HepG2 (cell line): ENCODE data around the gene CRLF1. TPM values are rescaled to one million over a fixed set of nuclear protein-coding genes. Genes with fewer than 3 reads are reported as not detected.

Experiments used
- AGO1 ChIP-seq: fragments of 200-400 bp; formaldehyde crosslinking; IDR thresholded peaks from 2 replicates; pipeline ENCODE4 v1.6.1; 2017; ENCODE audit warnings: mild to moderate bottlenecking, low read depth, low read length, moderate library complexity; ENCODE audit not compliant: poor library complexity, severe bottlenecking
- ARNTL ChIP-seq: sonication (generic); formaldehyde crosslinking; IDR thresholded peaks from 2 replicates; pipeline ENCODE4 v1.4.0; 2020; ENCODE audit warnings: mild to moderate bottlenecking, missing genetic modification reagents
- BCL6 ChIP-seq: IDR thresholded peaks from 2 replicates; pipeline ENCODE4 v1.6.1; 2016; ENCODE audit warnings: missing genetic modification reagents, missing compliant biosample characterization
- CEBPG ChIP-seq: IDR thresholded peaks from 2 replicates; pipeline ENCODE4 v1.6.1; 2016
- GLI4 ChIP-seq: sonication (generic); formaldehyde crosslinking; IDR thresholded peaks from 2 replicates; pipeline ENCODE4 v1.5.1; 2020; ENCODE audit warnings: missing genetic modification reagents, mild to moderate bottlenecking, moderate library complexity, borderline replicate concordance
- HNRNPH1 ChIP-seq: fragments of 200-400 bp; formaldehyde crosslinking; optimal IDR thresholded peaks from 2 replicates; pipeline ENCODE3; 2017; ENCODE audit warnings: mild to moderate bottlenecking, low read depth, low read length
- JUNB ChIP-seq: sonication (generic); formaldehyde crosslinking; IDR thresholded peaks from 2 replicates; pipeline ENCODE4 v1.8.0; 2022; ENCODE audit warnings: missing genetic modification reagents, mild to moderate bottlenecking, borderline replicate concordance
- NFYC ChIP-seq: IDR thresholded peaks from 2 replicates; pipeline ENCODE4 v1.6.1; 2016; ENCODE audit warnings: missing genetic modification reagents, missing compliant biosample characterization
- SALL2 ChIP-seq: sonication (generic); formaldehyde crosslinking; IDR thresholded peaks from 2 replicates; pipeline ENCODE4 v1.8.1; 2023; ENCODE audit warnings: mild to moderate bottlenecking, missing genetic modification reagents, inconsistent platforms
- YY1 ChIP-seq: IDR thresholded peaks from 2 replicates; pipeline ENCODE4 v1.6.1; 2011; ENCODE audit warnings: low read length, low read depth, moderate library complexity, mild to moderate bottlenecking; ENCODE audit not compliant: insufficient read depth, insufficient replicate concordance
- ZBTB21 ChIP-seq: sonication (generic); formaldehyde crosslinking; IDR thresholded peaks from 2 replicates; pipeline ENCODE4 v1.4.0; 2020; ENCODE audit warnings: missing genetic modification reagents
- ZEB1 ChIP-seq: IDR thresholded peaks from 2 replicates; pipeline ENCODE4 v1.6.1; 2012; ENCODE audit warnings: mild to moderate bottlenecking, low read depth, inconsistent platforms; ENCODE audit not compliant: insufficient replicate concordance
- ZFP82 ChIP-seq: sonication (generic); formaldehyde crosslinking; IDR thresholded peaks from 2 replicates; pipeline ENCODE4 v1.5.1; 2020; ENCODE audit warnings: mild to moderate bottlenecking, missing genetic modification reagents, borderline replicate concordance
- ZNF354B ChIP-seq: sonication (generic); formaldehyde crosslinking; IDR thresholded peaks from 2 replicates; pipeline ENCODE4 v1.8.0; 2022; ENCODE audit warnings: mild to moderate bottlenecking, missing genetic modification reagents
- ZNF549 ChIP-seq: sonication (generic); formaldehyde crosslinking; IDR thresholded peaks from 2 replicates; pipeline ENCODE4 v1.5.0; 2020; ENCODE audit warnings: missing genetic modification reagents
- ZNF567 ChIP-seq: sonication (generic); formaldehyde crosslinking; IDR thresholded peaks from 2 replicates; pipeline ENCODE4 v1.8.1; 2023; ENCODE audit warnings: mild to moderate bottlenecking, missing genetic modification reagents, borderline replicate concordance
- ZNF749 ChIP-seq: sonication (generic); formaldehyde crosslinking; IDR thresholded peaks from 2 replicates; pipeline ENCODE4 v1.8.0; 2022; ENCODE audit warnings: mild to moderate bottlenecking, missing genetic modification reagents, moderate library complexity, borderline replicate concordance
- ZNF768 ChIP-seq: sonication (generic); formaldehyde crosslinking; IDR thresholded peaks from 2 replicates; pipeline ENCODE4 v1.4.0; 2020; ENCODE audit warnings: missing genetic modification reagents
- ZNF891 ChIP-seq: sonication (generic); formaldehyde crosslinking; IDR thresholded peaks from 2 replicates; pipeline ENCODE4 v1.5.0; 2020; ENCODE audit warnings: mild to moderate bottlenecking, missing genetic modification reagents
- polyA plus RNA-seq, 8 experiments: library from polyadenylated mRNA; depleted of rRNA in 3 of 8; stranded (reverse) in 7 of 8; unstranded in 1 of 8; fragments of >200 nt; fragmentation: Illumina TruSeq in 4 of 8; extraction: Trizol in 4 of 8; gene quantifications; 2 replicates each; pipeline versions ENCODE4 v1.2.1 to v1.2.3, GENCODE V29; 2011 to 2016; ENCODE audit warnings: low read depth in 4 of 8, missing spikeins in 1 of 8, mixed read lengths in 1 of 8; ENCODE audit not compliant: insufficient read depth in 1 of 8
- total RNA-seq, 5 experiments: library from RNA; depleted of rRNA; stranded (reverse); fragments of >200 nt; fragmentation: Illumina TruSeq; extraction: Trizol; gene quantifications; 2 replicates each; pipeline ENCODE4 v1.2.3, GENCODE V29; 2016; ENCODE audit warnings: low read depth in 1 of 5
- TF ChIP-seq, protein P1 (sequence below): sonication (generic); formaldehyde crosslinking; IDR thresholded peaks from 2 replicates; pipeline ENCODE4 v1.8.0; 2022; ENCODE audit warnings: mild to moderate bottlenecking, missing genetic modification reagents, moderate library complexity
- TF ChIP-seq, protein P2 (sequence below): sonication (generic); formaldehyde crosslinking; IDR thresholded peaks from 2 replicates; pipeline ENCODE4 v1.8.0; 2022; ENCODE audit warnings: low read depth, missing genetic modification reagents
- TF ChIP-seq, protein P3 (sequence below): IDR thresholded peaks from 2 replicates; pipeline ENCODE4 v1.6.1; 2016; ENCODE audit warnings: mild to moderate bottlenecking
- TF ChIP-seq, protein P4 (sequence below): sonication (generic); formaldehyde crosslinking; IDR thresholded peaks from 2 replicates; pipeline ENCODE4 v1.8.0; 2022; ENCODE audit warnings: mild to moderate bottlenecking, missing genetic modification reagents, borderline replicate concordance

Gene CRLF1
- total and polyA plus RNA-seq, 2 of the 13 experiments (the other 11 are each of a cell fraction or from before 2014, with no cell fraction given), result 217 to 296 TPM

DNA sequence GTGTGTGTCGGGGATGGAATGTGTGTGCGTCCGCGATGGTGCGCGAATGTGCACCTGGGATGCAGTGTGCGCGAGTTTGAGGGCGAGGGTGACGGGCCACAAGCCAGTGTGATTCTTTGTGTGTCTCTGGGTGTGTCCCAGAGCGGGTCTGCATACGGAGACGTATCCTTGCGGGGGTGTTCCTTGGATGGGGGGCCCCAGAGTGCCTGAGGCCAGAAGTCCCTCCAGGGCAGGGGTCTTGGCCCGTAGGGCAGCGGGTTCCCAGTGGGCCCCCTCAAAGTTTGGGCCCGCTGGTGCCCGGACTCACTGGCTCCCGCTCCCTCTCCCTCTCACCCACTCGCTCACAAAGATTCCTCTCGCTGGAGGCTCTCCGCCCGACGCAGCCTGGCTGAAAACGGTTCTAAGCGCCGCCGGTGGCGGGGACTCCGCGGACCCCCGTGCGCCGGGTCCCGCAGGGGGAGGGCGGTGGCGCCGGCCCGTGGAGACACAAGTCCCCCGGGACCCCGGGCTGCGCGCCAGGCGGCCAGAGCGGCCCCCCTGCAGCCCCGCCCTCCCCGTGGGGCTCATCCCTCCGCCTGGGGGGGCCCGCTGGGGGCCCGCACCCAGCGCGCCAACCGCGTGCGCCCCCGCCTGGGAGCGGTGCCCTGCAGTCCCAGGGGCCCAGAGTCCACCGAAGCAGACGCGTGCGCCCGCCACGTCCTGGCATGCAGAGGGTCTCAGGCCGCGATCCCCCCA is 886 bp downstream of the CRLF1 start (continued):
- no peak for TF ChIP-seq ZBTB21 (CRISPR knock-in tag)
- peak; percentile 36; the same call in 1 of the 2 replicates for TF ChIP-seq ARNTL (CRISPR knock-in tag)
- TF ChIP-seq, protein P1, sequence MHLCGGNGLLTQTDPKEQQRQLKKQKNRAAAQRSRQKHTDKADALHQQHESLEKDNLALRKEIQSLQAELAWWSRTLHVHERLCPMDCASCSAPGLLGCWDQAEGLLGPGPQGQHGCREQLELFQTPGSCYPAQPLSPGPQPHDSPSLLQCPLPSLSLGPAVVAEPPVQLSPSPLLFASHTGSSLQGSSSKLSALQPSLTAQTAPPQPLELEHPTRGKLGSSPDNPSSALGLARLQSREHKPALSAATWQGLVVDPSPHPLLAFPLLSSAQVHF (CRISPR knock-in tag), result no peak
- no peak for TF ChIP-seq SALL2 (CRISPR knock-in tag)
- no peak; the same call in 1 of the 2 replicates for TF ChIP-seq JUNB (CRISPR knock-in tag)
- no peak for TF ChIP-seq ZNF354B
- TF ChIP-seq, protein P2, sequence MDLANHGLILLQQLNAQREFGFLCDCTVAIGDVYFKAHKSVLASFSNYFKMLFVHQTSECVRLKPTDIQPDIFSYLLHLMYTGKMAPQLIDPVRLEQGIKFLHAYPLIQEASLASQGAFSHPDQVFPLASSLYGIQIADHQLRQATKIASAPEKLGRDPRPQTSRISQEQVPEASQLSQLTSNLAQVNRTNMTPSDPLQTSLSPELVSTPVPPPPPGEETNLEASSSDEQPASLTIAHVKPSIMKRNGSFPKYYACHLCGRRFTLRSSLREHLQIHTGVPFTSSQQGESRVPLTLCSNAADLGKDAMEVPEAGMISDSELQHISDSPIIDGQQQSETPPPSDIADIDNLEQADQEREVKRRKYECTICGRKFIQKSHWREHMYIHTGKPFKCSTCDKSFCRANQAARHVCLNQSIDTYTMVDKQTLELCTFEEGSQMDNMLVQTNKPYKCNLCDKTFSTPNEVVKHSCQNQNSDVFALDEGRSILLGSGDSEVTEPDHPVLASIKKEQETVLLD, result no peak
- no peak for TF ChIP-seq HNRNPH1
- TF ChIP-seq, protein P3, sequence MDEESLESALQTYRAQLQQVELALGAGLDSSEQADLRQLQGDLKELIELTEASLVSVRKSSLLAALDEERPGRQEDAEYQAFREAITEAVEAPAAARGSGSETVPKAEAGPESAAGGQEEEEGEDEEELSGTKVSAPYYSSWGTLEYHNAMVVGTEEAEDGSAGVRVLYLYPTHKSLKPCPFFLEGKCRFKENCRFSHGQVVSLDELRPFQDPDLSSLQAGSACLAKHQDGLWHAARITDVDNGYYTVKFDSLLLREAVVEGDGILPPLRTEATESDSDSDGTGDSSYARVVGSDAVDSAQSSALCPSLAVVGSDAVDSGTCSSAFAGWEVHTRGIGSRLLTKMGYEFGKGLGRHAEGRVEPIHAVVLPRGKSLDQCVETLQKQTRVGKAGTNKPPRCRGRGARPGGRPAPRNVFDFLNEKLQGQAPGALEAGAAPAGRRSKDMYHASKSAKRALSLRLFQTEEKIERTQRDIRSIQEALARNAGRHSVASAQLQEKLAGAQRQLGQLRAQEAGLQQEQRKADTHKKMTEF (CRISPR knock-in tag), result no peak
- TF ChIP-seq ZNF549 (CRISPR knock-in tag), result no peak
- no peak for TF ChIP-seq ZNF567 (CRISPR knock-in tag)
- no peak for TF ChIP-seq GLI4 (CRISPR knock-in tag)
- no peak for TF ChIP-seq CEBPG (CRISPR knock-in tag)
- no peak for TF ChIP-seq ZEB1
- 0 out of 2 replicates have a peak, but pooled peaks have one; percentile 15 for TF ChIP-seq ZNF749 (CRISPR knock-in tag)
- no peak; the same call in 1 of the 2 replicates for TF ChIP-seq ZNF891 (CRISPR knock-in tag)
- no peak; the same call in 1 of the 2 replicates for TF ChIP-seq ZNF768
- TF ChIP-seq NFYC, result no peak
- no peak for TF ChIP-seq AGO1
- TF ChIP-seq, protein P4, sequence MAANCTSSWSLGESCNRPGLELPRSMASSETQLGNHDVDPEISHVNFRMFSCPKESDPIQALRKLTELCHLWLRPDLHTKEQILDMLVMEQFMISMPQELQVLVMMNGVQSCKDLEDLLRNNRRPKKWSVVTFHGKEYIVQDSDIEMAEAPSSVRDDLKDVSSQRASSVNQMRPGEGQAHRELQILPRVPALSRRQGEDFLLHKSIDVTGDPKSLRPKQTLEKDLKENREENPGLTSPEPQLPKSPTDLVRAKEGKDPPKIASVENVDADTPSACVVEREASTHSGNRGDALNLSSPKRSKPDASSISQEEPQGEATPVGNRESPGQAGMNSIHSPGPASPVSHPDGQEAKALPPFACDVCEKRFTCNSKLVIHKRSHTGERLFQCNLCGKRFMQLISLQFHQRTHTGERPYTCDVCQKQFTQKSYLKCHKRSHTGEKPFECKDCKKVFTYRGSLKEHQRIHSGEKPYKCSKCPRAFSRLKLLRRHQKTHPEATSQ (CRISPR knock-in tag), result no peak
- TF ChIP-seq BCL6 (CRISPR knock-in tag), result 0 out of 2 replicates have a peak, but pooled peaks have one; percentile 31
- no peak for TF ChIP-seq YY1
- no peak for TF ChIP-seq ZFP82 (CRISPR knock-in tag)
